Activated T-helper 9 cell treated with anti-CD3 and anti-CD28 coated beads, Interleukin-2, amount 50 U/mL, for 16 hours (primary cell): Measurements from ENCODE around the gene NAAA.
A peak's percentile ranks its signal among the peaks of the same experiment; 100 is the strongest.
"Not testable (repeated sequence)": the region's sequence is repeated elsewhere in the genome, so short reads cannot be mapped to it uniquely, and the experiment has no call there.

ENCODE experiments used
- DNase-seq: peaks from one replicate; pipeline ENCODE4 v3.0.0-alpha.2; 2020; ENCODE audit warnings: low read depth

NAAA gene

GRCh38 chr4:75940692-75941253 is at the start of gene NAAA:
NAAA (minus strand) TSS chr4:75941013; CDS start chr4:75940949, 64 bp downstream.
- DNase-seq = peak; percentile 73

GRCh38 chr4:75989846-75990528 is 49.2 kb upstream of the NAAA start:
- no peak for DNase-seq

- DNase-seq = no peak
These were observed 44.3 kb upstream of the NAAA start for GRCh38 chr4:75985116-75985515.

- DNase-seq = no peak
These were observed 39.8 kb upstream of the NAAA start for GRCh38 chr4:75980576-75980975.

- no peak for DNase-seq
These were observed 35.4 kb upstream of the NAAA start for GRCh38 chr4:75976177-75976576.

- DNase-seq = no peak
These were observed 33.0 kb upstream of the NAAA start for GRCh38 chr4:75973766-75974165.

GRCh38 chr4:75968084-75968483 is 27.3 kb upstream of the NAAA start:
- DNase-seq = no peak

- no peak for DNase-seq
These were observed 22.7 kb upstream of the NAAA start for GRCh38 chr4:75963558-75963957.

- not testable (repeated sequence) for DNase-seq
These were observed 21.3 kb upstream of the NAAA start for GRCh38 chr4:75962072-75962471.

- not testable (repeated sequence) for DNase-seq
These were observed 17.7 kb upstream of the NAAA start for GRCh38 chr4:75958546-75958945.

- DNase-seq = not testable (repeated sequence)
These were observed 14.0 kb upstream of the NAAA start for GRCh38 chr4:75954811-75955210.

- no peak for DNase-seq
These were observed 12.7 kb upstream of the NAAA start for GRCh38 chr4:75953509-75953908.

GRCh38 chr4:75950213-75950815 is 9.5 kb upstream of the NAAA start:
- DNase-seq = no peak

- no peak for DNase-seq
These were observed 8.1 kb upstream of the NAAA start for GRCh38 chr4:75948822-75949444.

- DNase-seq = peak; percentile 62
These were observed 722 bp downstream of the NAAA start for GRCh38 chr4:75939890-75940691.

GRCh38 chr4:75935628-75936027 is 5.2 kb downstream of the NAAA start:
- no peak for DNase-seq

- DNase-seq = no peak
These were observed 10.7 kb downstream of the NAAA start for GRCh38 chr4:75930152-75930551.

- not testable (repeated sequence) for DNase-seq
These were observed 15.9 kb downstream of the NAAA start for GRCh38 chr4:75924916-75925315.

GRCh38 chr4:75924309-75924827 is 16.4 kb downstream of the NAAA start:
- no peak for DNase-seq

- no peak for DNase-seq
These were observed 18.2 kb downstream of the NAAA start for GRCh38 chr4:75922588-75922987.

GRCh38 chr4:75921910-75922309 is 18.9 kb downstream of the NAAA start:
- no peak for DNase-seq

- no peak for DNase-seq
These were observed 20.5 kb downstream of the NAAA start for GRCh38 chr4:75920327-75920726.
